AG08395 (cell line): ENCODE data around the gene CGRRF1.
A peak's percentile ranks its signal among the peaks of the same experiment; 100 is the strongest.

ENCODE experiments used
- DNase-seq: peaks from one replicate; pipeline ENCODE4 v3.0.0; 2012; ENCODE audit warnings: mixed read lengths, low spot score

The CGRRF1 gene

DNA sequence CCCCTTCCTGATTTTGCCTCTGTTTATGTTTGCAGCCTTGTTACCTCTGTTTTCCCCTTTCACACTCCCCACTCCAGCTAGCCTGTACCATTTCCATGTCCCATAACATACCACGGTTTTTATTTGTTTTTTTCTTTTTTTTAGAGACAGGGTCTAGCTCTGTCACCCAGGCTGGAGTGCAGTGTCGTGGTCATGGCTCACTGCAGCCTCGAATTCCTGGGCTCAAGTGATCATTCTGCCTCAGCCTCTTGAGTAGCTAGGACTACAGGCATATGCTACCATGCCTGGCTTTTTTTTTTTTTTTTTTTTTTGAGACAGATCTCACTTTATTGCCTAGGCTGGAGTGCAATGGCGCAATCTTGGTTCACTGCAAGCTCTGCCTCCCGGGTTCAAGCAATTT, 38.8 kb downstream of the CGRRF1 start:
- DNase-seq = no peak

- no peak for DNase-seq
These were observed 40.2 kb downstream of the CGRRF1 start for GRCh38 chr14:54549862-54550261.

- DNase-seq = no peak
These were observed 40.8 kb downstream of the CGRRF1 start for GRCh38 chr14:54550514-54550913.

DNA sequence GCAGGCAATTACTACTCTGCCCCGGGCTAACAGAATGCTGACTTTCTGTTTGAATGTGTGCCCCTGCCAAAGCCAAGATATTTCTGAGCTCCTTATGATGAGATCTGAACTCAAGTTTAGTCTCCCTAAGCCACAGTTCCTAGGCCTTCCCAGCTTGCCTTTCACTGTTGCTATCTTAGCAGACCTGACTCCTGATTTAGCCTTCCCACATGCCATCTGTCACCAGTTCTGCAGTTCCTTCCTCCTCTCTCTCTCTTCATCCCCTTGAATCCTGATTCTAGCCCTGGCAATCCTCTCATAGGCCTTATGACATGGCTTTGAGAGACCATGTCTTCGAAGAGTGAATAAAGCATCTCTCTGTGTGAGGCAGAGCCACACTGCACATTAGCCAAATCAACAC, 44.7 kb downstream of the CGRRF1 start:
- DNase-seq = no peak

DNA sequence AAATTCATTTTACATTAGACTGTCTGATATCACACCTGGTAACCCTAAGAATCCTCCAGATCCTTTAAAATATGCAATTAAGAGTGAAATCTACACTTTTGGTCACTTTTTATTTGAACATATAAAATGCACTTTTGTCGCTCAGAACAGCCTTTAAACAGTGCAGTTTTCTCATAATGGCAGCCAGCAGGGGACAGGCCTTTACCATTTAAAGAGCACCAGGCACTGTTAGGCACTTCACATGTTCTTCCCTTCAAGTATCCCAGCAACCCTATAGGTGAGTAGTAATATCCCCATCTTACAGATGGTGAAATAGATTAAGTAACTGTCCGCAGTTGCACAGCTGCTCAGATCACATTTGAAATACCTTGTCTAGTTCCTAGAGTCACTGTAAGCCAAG, 45.9 kb downstream of the CGRRF1 start:
- no peak for DNase-seq

DNA sequence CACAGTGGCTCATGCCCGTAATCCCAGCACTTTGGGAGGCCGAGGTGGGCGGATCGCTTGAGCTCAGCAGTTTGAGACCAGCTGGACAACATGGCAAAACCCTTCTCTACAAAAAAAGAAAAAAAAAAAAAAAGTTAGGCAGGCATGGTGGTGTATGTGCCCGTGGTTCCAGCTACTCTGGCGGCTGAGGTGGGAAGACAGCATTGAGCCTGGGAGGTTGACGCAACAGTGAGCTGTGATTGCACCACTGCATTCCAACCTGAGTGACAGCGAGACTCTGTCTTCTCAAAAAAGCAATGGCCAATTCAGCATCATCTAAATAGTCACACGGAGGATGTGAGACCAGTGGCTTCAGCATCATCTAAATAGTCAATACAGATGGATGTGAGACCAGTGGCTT, 46.8 kb downstream of the CGRRF1 start:
- no peak for DNase-seq

DNA sequence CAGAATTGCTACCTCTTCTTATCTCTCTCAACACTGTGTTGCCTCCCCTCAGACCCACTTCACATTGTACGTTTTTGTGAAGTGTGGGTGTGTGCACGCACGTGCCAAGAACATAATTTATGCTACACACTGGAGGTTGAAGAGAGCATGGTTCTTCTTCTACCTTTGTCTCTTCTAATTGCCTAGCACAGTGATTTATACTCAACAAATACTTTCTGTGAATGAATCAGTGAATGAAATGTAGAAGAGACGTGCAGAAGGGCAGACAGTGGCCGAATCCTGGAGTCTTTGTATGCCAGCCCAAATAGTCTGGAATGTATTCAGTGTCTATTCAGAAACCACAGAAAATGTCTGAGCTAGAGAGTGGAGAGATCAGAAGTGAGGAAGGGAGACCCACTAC, 52.6 kb downstream of the CGRRF1 start:
- DNase-seq = peak; percentile 53

GRCh38 chr14:54564071-54564867, 54.6 kb downstream of the CGRRF1 start:
- no peak for DNase-seq

DNA sequence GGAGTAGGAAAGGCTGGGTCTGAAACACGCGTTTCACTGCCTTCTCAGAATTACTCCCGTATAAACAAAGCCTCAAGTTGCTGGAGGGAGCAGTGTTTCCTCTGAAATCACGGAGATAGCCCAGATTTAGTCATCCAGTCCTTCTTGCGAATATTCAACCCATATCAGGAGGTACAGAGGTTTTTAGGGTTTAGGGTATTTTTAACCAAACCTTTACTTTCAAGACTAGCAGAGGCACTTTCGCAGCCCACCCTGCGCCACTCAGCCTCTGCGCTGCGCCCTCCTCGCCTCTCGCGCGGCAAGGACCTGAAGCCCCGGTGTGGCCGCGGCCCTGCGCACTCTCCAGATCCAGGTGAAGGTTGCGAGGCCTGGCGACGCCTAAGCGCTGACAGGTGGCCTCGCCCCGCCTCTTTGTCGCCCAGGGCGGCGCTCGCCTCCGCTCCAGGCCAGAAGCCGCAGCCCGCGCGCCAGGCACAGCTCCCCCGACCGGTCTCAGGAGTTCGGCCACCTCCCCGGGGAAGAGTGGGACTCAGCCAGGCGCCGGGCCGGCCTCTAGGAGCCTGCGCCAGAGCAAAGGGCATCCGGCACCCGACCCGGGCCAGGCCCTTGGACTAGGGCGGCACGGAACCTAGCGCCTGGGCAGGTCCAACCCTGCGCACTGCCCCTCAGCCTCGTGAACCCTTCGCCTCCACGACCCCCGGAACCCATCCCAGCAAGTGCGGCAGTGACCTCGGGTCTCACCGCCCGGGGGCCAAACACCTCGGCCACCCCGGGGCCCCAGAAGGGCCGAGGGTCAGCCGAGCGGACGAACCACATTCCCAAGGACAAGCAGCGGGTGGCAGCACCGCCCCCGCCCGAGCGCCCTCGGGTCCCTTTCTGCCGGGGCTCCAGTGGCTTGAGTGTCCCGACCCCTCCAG, 55.4 kb downstream of the CGRRF1 start:
- peak; percentile 49 for DNase-seq

DNA sequence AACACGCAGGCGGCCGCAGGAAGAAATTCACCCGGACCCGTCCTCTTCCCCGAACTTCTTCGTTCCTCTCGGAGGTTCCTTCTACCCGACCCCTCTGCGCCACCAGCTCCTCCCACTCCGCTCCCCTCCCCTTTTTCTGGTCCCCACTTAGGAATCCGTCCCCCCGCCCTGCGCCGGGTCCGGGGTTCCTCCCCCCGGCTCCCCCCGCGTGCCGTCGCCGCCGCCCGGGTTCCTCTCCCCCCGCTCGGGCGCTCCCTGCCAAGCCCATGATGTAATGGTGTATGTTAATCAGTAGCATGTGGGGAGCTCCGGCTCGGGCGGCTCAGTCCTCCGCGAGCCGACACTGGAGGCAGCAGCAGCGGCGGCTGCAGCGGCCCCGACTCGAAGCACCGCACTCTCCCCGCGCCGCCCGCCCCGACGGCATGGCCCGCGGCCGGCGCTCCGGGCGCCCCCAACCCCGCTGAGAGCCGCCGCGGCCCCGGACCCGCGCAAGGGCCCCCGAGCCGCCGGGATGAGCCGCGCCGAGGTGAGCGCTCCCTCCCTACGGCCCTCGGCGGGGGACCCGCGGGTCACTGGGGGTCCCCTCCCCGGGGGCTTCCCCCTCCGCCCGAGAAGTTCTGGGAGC, 56.2 kb downstream of the CGRRF1 start:
- DNase-seq = peak; percentile 91

GRCh38 chr14:54566410-54567223, 56.9 kb downstream of the CGRRF1 start, which contains the start of gene SAMD4A:
SAMD4A (plus strand) TSS chr14:54567128; CDS start chr14:54567917, 789 bp downstream.
- DNase-seq = peak; percentile 65

DNA sequence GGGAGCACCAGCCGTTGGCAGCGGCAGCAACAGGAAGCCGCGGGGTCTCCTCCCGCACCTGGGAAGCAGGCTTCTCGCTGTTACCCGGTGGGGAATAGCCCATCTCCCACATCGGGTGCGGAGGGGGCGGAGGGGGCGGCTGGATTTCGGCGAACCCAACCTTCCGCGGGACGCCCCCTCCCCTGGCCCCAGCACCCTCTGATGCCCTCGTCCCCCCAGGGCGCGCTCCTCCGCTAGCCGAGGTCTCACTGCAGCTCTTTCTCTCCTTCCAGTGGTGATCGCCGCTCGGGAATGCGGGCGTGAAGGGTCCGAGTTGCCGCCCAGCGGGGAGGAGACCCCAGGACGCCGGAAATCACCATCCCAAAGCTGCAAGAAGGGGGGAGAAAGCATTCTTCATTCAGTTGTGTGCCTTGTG, 57.5 kb downstream of the CGRRF1 start:
- DNase-seq = no peak

- DNase-seq = no peak
These were observed 58.2 kb downstream of the CGRRF1 start for GRCh38 chr14:54567639-54568561.

DNA sequence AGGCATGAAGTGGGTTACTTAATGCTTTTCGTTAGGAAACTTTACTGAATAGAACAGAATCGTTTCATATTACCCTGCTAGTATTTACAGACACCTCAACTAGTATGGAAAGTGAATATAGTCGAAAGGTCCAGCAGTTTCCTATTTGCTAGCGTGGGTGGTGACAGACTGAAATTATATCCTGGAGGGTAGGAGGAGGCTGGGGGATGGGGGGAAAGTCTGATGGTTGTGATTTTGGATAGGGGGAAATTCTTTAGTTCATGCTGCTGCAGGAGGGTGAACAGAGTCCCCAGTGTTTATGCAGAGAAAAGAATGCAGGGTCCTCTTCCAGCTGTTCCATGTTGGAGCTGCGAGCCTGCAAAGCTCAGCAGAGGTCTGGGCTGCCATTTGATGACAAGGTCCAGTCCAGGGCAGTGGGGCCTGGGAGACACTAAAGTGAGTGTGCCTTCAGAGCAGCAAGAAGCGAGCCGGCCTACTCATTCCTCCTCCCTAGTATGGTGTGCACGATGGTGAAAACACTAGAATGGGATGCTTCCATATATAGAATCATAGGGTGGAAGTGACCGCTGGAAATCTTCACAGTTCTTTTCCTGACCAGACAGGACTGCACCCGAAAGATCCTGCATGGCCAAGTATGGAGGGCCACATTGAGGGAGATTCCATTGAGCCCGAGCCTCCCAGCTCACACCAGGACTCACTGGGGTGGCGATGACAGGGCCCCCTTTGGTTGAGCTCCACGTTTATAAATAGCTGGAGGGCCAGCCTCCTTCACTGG, 59.3 kb downstream of the CGRRF1 start:
- no peak for DNase-seq

GRCh38 chr14:54570047-54570446, 60.3 kb downstream of the CGRRF1 start:
- DNase-seq = no peak

DNA sequence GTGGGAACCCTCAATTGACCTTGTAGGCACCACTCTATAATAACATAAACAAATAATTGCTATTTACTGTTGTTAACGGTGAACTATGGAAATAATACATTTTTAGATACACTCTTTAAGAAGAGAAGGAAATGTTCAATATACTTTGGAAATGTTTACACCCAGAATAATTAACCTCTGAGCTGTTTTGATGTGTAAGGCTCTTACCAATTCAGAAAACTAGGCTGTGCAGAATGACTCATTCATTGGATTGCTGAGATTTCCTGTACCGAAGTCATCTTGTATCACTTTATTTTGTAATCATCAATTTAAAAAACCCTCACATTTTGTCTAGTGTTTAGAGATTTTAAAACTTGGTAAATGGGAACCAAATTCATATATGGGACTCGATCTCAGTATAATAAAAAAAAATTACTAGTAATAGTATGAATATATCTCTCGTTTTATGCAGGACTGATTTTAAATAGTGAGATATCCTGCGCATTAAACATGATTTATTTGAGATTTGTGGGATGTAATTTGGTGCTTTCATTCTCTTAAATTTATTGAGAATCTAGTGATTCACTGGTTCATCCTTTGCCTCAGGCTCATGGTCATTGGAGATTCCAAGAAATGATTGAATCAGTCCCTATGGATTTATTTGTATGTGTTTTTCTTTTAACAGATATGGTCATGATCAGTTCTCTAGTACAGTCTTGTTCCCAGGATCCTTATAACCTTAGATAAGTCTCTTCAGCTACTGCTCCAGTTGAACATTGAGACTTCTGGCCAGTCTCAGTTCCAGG, 61.1 kb downstream of the CGRRF1 start:
- DNase-seq = peak; percentile 67

GRCh38 chr14:54572316-54572715, 62.6 kb downstream of the CGRRF1 start:
- DNase-seq = no peak

DNA sequence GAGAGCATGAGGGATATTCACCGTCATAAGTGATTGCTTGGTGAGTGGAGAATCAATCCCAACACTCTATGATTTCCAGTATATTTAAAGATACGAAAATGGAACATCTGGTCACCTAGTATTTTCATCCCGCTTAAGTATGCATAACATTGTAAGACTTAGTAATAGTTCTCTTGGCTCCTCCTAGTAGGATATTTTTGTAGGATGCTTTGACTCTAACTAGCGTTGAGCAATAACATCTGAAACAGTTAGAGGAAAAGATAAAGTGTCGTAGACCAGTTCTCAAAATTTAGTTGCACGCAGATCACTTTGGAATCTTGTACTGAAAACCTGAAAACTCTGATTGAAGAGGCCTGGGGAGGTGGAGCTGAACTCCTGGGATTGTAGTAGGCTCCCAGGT, 64.8 kb downstream of the CGRRF1 start:
- peak; percentile 40 for DNase-seq

DNA sequence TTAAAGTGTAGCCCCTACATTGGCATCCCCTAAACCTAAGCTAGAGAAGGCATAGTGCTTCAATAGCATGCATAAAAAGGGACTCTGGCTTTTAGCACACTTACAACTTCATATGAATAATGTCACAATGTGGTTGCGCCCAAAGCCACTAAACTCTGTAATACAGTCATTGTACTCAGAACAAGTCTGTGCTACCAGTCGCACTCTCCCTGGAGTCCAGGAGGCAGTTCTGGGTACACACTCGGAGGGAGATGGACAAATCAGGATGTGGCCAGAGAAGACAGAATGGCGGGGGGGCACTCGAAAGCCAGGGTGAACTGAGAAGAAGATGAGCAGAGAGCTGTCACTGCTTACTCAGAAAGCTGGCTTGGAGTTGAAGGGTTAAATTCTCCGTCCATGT, 67.8 kb downstream of the CGRRF1 start:
- no peak for DNase-seq
